Esophagus (tissue), 2 donors: ENCODE data around the gene ADAMTS3. TPM values are rescaled to one million over a fixed set of nuclear protein-coding genes. Genes with fewer than 3 reads are reported as not detected.

Experiments used
- H3K27ac ChIP-seq, 2 donors: one replicate each; pipeline ENCODE4 v1.5.1; 2013; ENCODE audit warnings: low read depth in 2 of 2, mild to moderate bottlenecking in 2 of 2, inconsistent platforms in 1 of 2, low read length in 1 of 2, moderate library complexity in 1 of 2
- H3K27me3 ChIP-seq, 2 donors: one replicate each; pipeline ENCODE4 v1.6.1; 2013; ENCODE audit warnings: low read length in 2 of 2, control low read depth in 1 of 2, mild to moderate bottlenecking in 1 of 2; ENCODE audit not compliant: insufficient read depth in 2 of 2, control insufficient read depth in 1 of 2
- H3K36me3 ChIP-seq, 2 donors: one replicate each; pipeline ENCODE4 v1.6.1; 2013; ENCODE audit warnings: low read length in 1 of 2; ENCODE audit not compliant: control insufficient read depth in 2 of 2, insufficient read depth in 2 of 2
- H3K4me1 ChIP-seq, 2 donors: one replicate each; pipeline ENCODE4 v1.6.1; 2013; ENCODE audit warnings: low read length in 1 of 2; ENCODE audit not compliant: control insufficient read depth in 2 of 2, insufficient read depth in 2 of 2
- H3K4me3 ChIP-seq, 2 donors: one replicate each; pipeline ENCODE4 v1.5.1; 2013; ENCODE audit warnings: low read length in 2 of 2, mild to moderate bottlenecking in 2 of 2, low read depth in 1 of 2, moderate library complexity in 1 of 2
- H3K9me3 ChIP-seq, 2 donors: one replicate each; pipeline ENCODE4 v1.6.1; 2013; ENCODE audit warnings: mild to moderate bottlenecking in 2 of 2, low read depth in 1 of 2, low read length in 1 of 2, moderate library complexity in 1 of 2; ENCODE audit not compliant: control insufficient read depth in 2 of 2, insufficient read depth in 1 of 2
- WGBS, 2 donors: extraction: QIAGEN DNeasy Blood & Tissue Kit; methylation state at CpG; one replicate each; pipeline ENCODE4 v1.1.7; 2013; 5-methylcytosine and 5-hydroxymethylcytosine counted together
- polyA plus RNA-seq, 2 donors: library from polyadenylated mRNA; stranded (reverse); fragments of 200-250 nt; gene quantifications; one replicate each; pipeline ENCODE4 v1.2.3, GENCODE V29; 2013
- donor health status: healthy with polysubstance abuse.
- donor health status: Bipolar disorder and iron deficiency.

ADAMTS3 gene
- polyA plus RNA-seq, 2 donors, result 0.04 to 0.14 TPM

GRCh38 chr4:72320223-72320948 is 248.6 kb downstream of the ADAMTS3 start:
- Histone ChIP-seq H3K27ac (no peak overlapping the region), H3K4me3 (no peak overlapping the region), H3K36me3 (no peaks in the 10 kb centered on the region), H3K27me3 (no peaks in the 10 kb centered on the region), H3K9me3 (no peaks in the 10 kb centered on the region), H3K4me1 (peaks cover 0 to 2% of the 10 kb centered on the region in 2 donors)
- WGBS, 2 donors, result 71 to 74% methylated on average over 6 of the region's 6 CpGs

GRCh38 chr4:72319601-72320021 is 249.4 kb downstream of the ADAMTS3 start:
- Histone ChIP-seq H3K36me3 (no peaks in the 10 kb centered on the region), H3K27me3 (no peaks in the 10 kb centered on the region), H3K4me1 (peaks cover 0 to 2% of the 10 kb centered on the region in 2 donors), H3K4me3 (no peak overlapping the region), H3K9me3 (no peaks in the 10 kb centered on the region), H3K27ac (no peak overlapping the region)
- WGBS, 2 donors, result 22 to 25% methylated on average over 4 of the region's 4 CpGs

DNA sequence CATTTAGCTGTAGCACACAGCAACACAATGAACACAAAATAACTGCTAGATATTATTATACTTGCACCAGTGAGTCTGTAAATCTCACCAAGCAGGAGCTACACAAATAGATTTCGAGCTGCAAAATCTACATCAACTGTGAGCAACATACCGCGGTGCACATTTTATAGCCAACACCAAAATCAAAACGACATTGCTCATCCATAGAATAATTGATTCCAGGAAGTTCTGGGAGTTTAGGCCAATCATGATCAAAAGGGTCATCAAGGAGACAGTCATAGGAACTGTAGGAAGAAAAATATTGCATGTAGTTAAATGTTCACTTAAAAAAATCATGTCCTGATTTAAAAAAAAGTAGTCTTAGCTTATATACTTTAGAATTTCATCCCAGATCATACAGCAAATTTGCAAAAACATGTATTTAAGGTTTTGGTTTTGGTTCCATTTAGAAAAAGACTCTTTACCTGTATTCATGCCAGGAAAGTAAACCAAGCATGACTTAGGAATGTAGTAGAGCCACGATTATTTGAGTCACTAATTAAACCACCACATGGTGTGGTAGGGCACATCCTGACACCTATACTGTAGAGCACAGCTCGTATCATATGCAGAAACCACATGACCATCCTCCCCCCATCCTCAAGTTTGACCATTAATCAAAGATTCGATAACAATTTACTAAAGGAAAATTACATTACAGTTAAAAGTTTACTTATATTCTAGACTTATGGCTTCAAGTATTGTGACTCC is 250.4 kb downstream of the ADAMTS3 start:
- 43 to 59% methylated on average over 7 of the region's 7 CpGs for WGBS, 2 donors
- Histone ChIP-seq H3K27me3 (no peaks in the 10 kb centered on the region), H3K4me1 (peaks cover 0 to 2% of the 10 kb centered on the region in 2 donors), H3K9me3 (no peaks in the 10 kb centered on the region), H3K36me3 (no peaks in the 10 kb centered on the region), H3K4me3 (no peak overlapping the region), H3K27ac (no peak overlapping the region)

- H3K4me3 ChIP-seq, result no peak overlapping the region
- H3K4me1 ChIP-seq, result peaks cover 0 to 2% of the 10 kb centered on the region in 2 donors
- H3K9me3 ChIP-seq, result no peaks in the 10 kb centered on the region
- no peaks in the 10 kb centered on the region for H3K27me3 ChIP-seq
- no peaks in the 10 kb centered on the region for H3K36me3 ChIP-seq
- no peak overlapping the region for H3K27ac ChIP-seq
These were observed 254.2 kb downstream of the ADAMTS3 start for GRCh38 chr4:72314869-72315268.

- H3K4me1 ChIP-seq, result no peaks in the 10 kb centered on the region
- H3K36me3 ChIP-seq, result no peaks in the 10 kb centered on the region
- no peaks in the 10 kb centered on the region for H3K27me3 ChIP-seq
- no peaks in the 10 kb centered on the region for H3K9me3 ChIP-seq
- H3K4me3 ChIP-seq, result no peak overlapping the region
- WGBS, 2 donors, result 51 to 67% methylated on average over 5 of the region's 5 CpGs
- H3K27ac ChIP-seq, result no peak overlapping the region
These were observed 255.9 kb downstream of the ADAMTS3 start for GRCh38 chr4:72313121-72313520.

GRCh38 chr4:72312032-72312650 is 256.9 kb downstream of the ADAMTS3 start:
- H3K4me3 ChIP-seq, result no peak overlapping the region
- 24 to 47% methylated on average over 6 of the region's 6 CpGs for WGBS, 2 donors
- peak overlapping the region; percentile 40 to 45 for H3K27ac ChIP-seq
- H3K36me3 ChIP-seq, result no peaks in the 10 kb centered on the region
- H3K4me1 ChIP-seq, result no peaks in the 10 kb centered on the region
- H3K9me3 ChIP-seq, result no peaks in the 10 kb centered on the region
- no peaks in the 10 kb centered on the region for H3K27me3 ChIP-seq

GRCh38 chr4:72311291-72311690 is 257.7 kb downstream of the ADAMTS3 start:
- Histone ChIP-seq H3K36me3 (no peaks in the 10 kb centered on the region), H3K4me1 (no peaks in the 10 kb centered on the region), H3K27me3 (no peaks in the 10 kb centered on the region), H3K9me3 (no peaks in the 10 kb centered on the region), H3K27ac (no peak overlapping the region), H3K4me3 (no peak overlapping the region)
- WGBS, 2 donors, result 65 to 66% methylated on average over 3 of the region's 3 CpGs

GRCh38 chr4:72305620-72306019 is 263.4 kb downstream of the ADAMTS3 start:
- no peak overlapping the region for H3K4me3 ChIP-seq
- 94 to 95% methylated on average over 9 of the region's 9 CpGs for WGBS, 2 donors
- no peaks in the 10 kb centered on the region for H3K27me3 ChIP-seq
- no peak overlapping the region for H3K27ac ChIP-seq
- no peaks in the 10 kb centered on the region for H3K9me3 ChIP-seq
- H3K36me3 ChIP-seq, result no peaks in the 10 kb centered on the region
- no peaks in the 10 kb centered on the region for H3K4me1 ChIP-seq

- no peaks in the 10 kb centered on the region for H3K36me3 ChIP-seq
- H3K4me3 ChIP-seq, result no peak overlapping the region
- 78 to 82% methylated on average over 4 of the region's 4 CpGs for WGBS, 2 donors
- H3K9me3 ChIP-seq, result no peaks in the 10 kb centered on the region
- H3K27ac ChIP-seq, result no peak overlapping the region
- H3K27me3 ChIP-seq, result no peaks in the 10 kb centered on the region
- no peaks in the 10 kb centered on the region for H3K4me1 ChIP-seq
These were observed 263.9 kb downstream of the ADAMTS3 start for GRCh38 chr4:72305080-72305479.
